MV-4-11 (cell line): ENCODE data around the gene COQ4.
A peak's percentile ranks its signal among the peaks of the same experiment; 100 is the strongest.
"Not testable (repeated sequence)": the region's sequence is repeated elsewhere in the genome, so short reads cannot be mapped to it uniquely, and the experiment has no call there.

Experiments used
- DNase-seq: peaks from one replicate; lab custom pipeline; 2025; lab: John Stamatoyannopoulos, UW

The COQ4 gene

GRCh38 chr9:128322404-128323211 is at the start of gene COQ4, which contains the start of gene TRUB2:
TSS of gene COQ4 (plus strand) at chr9:128322839. CDS start at chr9:128322859, 20 bp downstream.
TSS of gene TRUB2 (minus strand) at chr9:128322447. CDS start at chr9:128322408, 39 bp downstream.
- DNase-seq: peak; percentile 95

GRCh38 chr9:128274245-128274644 is 48.4 kb upstream of the COQ4 start:
- no peak for DNase-seq

GRCh38 chr9:128275198-128276007 is 47.2 kb upstream of the COQ4 start, which contains the start of gene GOLGA2:
TSS of gene GOLGA2 (minus strand) at chr9:128276007. CDS start at chr9:128275976, 31 bp downstream.
- DNase-seq: no peak

GRCh38 chr9:128276008-128276573 is 46.5 kb upstream of the COQ4 start, which contains the start of gene SWI5:
TSS of gene SWI5 (plus strand) at chr9:128276276.
- DNase-seq: peak; percentile 99

- DNase-seq: no peak
Observed at GRCh38 chr9:128276574-128277270, 45.9 kb upstream of the COQ4 start.

- not testable (repeated sequence) for DNase-seq
Observed at GRCh38 chr9:128279088-128280073, 43.3 kb upstream of the COQ4 start.

GRCh38 chr9:128280084-128280622 is 42.5 kb upstream of the COQ4 start:
- DNase-seq: peak; percentile 95

GRCh38 chr9:128282500-128282899 is 40.1 kb upstream of the COQ4 start:
- no peak for DNase-seq

GRCh38 chr9:128285033-128285784 is 37.4 kb upstream of the COQ4 start:
- DNase-seq: no peak

- no peak for DNase-seq
Observed at GRCh38 chr9:128286440-128286839, 36.2 kb upstream of the COQ4 start.

GRCh38 chr9:128288273-128289004 is 34.2 kb upstream of the COQ4 start:
- DNase-seq: no peak

- DNase-seq: no peak
Observed at GRCh38 chr9:128292009-128292408, 30.6 kb upstream of the COQ4 start.

GRCh38 chr9:128293091-128293490 is 29.5 kb upstream of the COQ4 start:
- no peak for DNase-seq

GRCh38 chr9:128294142-128294541 is 28.5 kb upstream of the COQ4 start:
- DNase-seq: no peak

- peak; percentile 5 for DNase-seq
Observed at GRCh38 chr9:128296340-128297220, 26.1 kb upstream of the COQ4 start.

- DNase-seq: no peak
Observed at GRCh38 chr9:128297221-128297773, 25.3 kb upstream of the COQ4 start.
